T-helper 1 cell (primary cell): Measurements from ENCODE around the gene BLOC1S3.

Experiments
- DNase-seq, 5 donors: peaks; one replicate each; pipeline ENCODE4 v3.0.0-alpha.2; 2012 to 2020

BLOC1S3 gene

DNA sequence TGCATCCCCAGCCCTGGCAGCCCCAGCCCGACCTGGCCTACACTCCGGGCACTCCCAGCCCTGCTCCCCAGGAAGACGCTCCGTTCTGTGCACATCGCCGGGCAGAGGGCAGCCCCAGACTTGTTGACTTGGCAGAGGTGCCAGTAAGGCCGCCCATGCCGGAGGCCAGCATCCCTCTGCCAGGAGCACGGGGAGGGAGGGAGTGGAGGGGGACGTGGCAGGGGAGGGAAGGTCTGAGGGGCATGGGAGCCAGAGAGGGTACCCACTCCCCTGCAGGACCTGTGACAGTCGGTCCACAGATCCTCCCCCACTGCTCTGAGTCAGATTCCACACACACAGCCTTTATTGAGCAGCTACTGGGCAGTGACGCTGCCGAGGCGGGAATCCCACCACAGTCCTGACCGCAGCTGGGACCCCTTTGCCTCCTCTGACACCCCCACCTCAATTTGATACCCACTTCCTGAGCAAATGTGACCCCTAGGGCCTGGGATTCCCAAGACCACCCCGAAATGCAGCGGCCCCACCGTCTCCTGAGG, 15.9 kb upstream of the BLOC1S3 start:
- DNase-seq: no peak

DNA sequence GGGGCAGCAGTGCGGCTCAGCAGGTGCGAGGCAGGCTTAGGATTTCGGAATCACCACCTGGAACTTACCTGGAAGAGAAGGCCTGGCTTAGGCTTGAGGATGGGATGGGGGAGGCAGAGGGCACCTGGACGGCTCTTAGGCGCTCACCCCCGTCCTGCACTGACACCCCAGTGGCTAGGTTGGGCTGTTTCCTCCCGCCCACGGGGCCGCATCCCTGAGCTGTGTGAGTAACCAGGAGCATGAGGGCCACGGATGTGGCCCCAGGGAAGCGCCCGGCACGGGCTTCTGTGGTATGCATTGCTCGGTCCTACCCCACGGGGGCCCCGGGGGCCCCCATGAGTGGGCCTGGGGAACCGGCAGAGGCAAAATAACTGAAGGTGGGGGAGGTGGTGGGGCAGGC, 15.4 kb upstream of the BLOC1S3 start:
- DNase-seq: no peak

DNA sequence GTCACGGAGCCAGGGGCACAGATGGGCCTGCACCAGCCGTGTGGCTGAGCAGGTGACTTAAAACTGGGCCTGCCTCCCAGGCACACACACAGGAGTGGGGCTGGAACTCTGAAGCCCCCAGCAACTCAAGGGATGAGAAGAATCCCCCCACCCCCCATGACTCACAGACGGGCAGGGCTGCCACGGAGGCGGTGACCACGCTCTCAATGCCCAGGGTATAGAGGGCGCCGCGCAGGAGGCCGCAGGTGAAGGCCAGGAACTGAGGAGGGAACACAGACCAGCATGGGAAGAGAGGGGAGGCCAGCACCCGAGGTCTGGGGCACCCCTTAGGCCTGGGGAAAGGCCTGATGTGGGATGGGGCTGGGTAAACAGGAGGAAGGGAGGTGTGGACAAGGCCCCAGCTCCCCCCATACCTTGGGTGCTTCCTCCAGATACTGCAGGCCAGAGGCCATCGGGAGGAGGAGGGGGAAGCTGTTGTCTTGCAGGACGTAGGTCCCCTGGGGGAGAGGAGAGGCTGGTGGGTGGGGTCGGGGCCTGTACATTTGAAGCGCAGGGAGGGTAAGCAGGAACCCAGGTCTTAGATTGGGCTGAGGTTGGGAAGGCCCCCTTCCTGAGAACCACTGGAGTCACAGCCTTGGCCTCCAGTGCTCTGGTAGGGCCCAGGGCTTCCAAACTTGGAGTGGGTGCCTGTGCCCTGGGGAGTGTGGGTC, 14.7 kb upstream of the BLOC1S3 start:
- DNase-seq: no peak

DNA sequence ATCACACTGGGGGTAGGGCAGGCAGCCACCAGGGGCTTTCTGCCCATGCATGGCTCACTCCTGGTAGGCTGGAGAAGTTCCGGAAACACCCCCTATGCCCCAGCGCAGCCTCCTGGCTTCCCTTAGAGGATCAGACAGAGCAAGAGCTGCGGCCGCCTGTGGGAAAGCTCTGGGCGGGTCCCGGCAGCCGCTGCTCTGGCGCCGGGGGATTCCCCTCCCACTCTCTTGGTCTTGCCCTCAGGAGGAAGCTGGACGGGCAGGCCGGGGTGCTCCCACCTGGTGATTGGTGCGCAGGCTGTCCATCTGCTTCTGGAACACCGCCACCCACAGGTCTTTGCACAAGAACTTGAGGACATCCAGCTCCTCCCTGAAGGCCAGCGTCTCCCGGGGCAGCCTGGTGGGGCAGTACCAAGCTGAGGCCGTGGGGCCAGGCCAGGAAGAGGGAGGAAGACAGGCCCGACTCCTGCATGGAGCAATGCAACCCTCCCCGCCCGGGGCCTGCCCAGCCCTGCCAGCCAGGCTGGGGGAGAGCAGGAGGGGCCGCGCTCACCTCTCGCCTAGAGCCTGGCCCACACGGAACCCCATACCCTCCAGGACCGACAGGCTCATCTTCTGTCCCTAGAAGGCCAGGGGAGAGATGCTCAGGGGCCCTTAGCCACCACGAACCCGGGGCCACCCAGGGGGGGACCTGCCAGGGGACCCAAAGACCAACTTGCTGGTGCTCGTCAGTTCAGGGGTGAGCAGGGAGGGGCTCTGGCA, 13.8 kb upstream of the BLOC1S3 start:
- peak; percentile 30 to 53 (median 42) for DNase-seq

DNA sequence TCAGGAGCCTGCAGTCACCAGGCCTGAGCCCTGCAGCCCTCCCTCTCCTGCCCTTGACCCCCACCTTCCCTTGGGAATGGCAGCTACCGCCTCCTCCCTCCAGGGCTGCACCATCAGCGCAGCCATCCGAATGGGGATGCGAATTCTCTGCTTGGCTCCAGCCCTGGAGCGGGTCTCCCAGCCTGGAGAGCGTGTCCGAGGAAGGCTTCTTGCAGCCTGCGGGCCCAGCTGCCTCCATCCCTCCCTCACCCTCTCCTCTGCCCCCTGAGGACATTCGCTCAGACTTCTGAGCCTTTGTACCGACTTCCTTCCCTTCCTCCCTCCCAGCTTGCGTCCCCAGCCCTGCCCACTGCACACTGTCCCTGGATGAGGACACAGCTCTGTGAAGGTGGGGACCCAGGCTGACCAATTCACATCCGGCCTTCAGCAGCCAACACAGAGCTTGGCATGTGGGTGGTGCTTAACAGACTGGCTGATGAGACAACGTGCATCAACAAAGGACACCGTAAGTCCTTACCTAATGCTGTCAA, 11.8 kb upstream of the BLOC1S3 start:
- DNase-seq: no peak

DNA sequence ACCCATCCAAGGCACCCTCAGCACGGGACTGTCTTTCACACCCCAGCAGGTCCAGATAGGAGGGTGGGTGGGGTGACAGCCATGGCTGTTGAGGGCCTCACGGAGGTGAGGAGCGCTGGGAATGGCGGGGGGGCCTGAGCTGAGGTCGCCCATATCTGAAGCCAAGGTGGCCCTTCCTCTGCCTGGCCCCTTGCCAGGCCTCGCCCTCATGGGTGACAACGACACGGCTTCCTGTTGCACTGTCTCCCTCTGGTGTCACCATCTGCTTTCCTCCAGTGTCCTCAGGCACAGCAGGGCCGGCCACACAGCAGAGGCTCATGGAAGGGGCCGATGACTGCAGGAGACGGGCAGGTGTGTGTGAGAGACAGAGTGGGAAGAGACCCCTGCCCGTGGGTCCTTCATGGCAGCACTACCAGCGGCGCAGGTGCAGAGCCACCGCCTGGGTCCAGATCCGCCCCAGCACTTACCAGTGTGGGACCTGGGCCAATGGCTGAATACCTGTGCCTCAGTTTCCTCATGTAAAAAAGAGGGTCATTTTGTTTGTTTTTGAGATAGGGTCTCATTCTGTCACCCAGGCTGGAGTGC, 9.7 kb upstream of the BLOC1S3 start:
- no peak for DNase-seq

DNA sequence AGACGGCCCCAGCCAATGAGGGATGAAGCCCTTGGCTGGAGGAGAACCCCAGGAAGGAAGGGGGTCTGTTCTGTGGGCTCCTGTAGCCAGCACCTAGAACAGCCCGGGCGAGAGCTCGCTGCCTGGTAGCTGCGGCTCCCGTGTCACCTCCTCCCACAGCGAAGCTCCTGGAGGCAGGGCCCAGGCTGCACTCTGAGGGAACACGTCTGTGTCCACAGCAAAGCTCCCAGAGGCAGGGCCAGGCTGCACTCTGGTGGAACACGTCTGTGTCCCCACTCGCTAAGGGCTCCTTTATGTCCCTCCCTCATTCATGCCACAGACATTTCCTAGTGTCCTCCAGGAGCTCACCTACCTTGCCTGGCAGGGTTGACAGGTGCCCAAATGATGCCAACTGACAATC, 9.0 kb upstream of the BLOC1S3 start:
- no peak for DNase-seq

DNA sequence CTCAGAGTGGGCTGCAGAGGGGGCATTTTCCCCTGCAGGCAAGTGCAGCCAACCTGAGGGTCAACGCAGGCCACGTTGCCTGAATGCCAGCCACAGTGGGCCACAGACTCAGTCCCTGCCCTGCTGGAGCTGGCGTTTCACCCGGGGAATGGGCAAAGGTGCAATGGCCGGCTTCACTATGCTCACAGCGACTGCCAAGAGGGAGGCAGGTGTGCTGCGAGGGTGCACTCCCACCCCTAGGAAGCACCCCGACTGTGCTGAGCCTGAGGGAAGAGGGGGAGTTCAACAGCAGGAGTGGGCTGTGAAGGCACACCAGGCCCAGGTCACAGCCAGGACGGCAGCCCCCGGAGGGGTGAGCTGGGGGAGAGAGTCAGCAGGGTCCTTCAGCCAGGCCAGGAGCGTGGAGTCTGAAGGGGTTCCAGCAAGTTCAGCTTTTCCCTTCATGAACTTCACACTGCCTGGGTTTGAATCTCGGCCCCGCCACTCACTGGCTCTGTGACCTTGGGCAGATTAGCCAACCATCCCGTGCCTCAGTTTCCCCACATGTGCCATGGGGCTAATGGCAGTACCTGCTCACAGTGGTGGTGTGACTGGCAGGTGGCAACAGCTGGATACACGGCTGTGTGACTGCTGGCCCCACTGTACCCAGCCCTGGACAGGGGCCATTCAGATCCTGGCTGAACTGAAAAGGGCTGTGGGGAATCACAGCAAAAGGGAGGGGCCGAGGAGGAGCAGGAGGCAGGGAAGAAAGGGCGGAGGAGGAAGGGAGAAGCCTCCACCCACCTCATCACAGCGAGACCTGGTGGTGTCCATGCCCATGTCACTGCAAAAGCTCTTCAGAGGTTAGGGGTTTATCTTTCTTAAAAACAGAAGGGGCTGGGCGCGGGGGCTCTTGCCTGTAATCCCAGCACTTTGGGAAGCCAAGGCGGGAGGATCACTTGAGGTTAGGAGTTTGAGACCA, 8.2 kb upstream of the BLOC1S3 start:
- no peak for DNase-seq

DNA sequence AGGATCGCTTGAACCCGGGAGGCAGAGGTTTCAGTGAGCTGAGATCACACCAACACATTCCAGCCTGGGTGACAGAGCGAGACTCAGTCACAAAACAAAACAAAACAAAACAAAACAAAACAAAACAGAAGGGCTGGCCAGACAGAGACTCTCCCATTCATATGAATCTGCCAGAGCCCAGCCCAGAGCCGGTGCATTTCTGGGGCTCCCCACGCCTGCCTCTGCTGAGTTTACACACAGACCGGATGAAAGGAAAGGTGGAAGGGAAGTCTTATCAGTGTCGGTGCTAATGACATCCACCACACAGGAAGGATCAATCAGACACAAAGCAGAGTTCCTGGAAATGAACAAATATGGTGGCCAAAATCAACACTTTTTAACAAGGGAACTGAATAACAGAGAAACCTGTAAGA, 7.4 kb upstream of the BLOC1S3 start:
- DNase-seq: peak in 4 of 5 donors; percentile 38 to 83 (median 42)

DNA sequence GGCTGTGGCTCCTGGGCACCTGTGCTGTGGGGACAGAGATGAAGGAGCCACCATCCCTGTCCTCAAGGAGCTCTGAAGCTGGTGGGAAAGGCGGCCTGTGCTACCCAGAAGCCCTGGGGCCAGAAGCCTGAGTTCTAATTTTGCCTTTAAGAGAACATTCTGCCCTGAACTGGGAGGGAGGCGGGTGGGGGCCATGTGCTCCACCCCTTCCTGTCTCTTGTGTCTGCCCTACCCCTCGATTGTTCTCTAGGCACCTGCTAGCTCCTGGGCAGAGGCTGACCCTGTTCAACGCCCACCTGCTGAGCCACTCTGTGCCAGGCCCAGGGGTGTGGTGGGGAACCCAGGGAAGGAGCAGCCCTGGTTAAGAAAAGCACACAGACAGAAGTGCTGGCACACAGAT, 6.4 kb upstream of the BLOC1S3 start:
- peak in 3 of 5 donors; percentile 17 to 54 (median 28) for DNase-seq

DNA sequence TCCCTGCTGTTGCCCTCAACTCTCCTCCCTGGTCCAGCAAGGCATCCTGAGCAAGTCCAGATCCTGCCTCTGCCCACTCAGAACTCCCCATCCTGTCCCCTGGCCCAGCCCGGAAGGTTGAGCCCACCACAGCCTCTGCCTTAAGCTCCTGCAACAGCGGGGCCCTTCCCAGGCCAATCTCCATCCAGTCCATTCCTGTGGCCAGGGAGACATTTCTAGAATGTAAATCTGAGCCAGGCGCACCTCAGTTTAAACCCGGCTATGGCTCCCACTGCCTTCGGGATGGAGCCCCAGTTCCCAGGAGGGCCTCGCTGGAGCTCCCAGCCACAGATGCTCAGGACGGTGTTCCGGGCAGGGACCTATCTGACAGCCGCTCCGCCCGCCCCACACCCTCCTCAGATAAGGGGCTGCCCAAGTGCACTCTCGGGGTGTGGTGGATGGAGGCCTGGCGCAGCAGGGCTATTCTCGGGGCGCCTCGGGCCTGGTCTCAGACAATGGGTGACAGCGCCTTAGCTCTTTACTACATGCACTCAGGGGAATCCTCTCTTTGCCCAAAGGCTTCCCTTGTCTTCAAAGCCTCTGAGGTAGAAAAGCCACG, 5.9 kb upstream of the BLOC1S3 start:
- DNase-seq: no peak

DNA sequence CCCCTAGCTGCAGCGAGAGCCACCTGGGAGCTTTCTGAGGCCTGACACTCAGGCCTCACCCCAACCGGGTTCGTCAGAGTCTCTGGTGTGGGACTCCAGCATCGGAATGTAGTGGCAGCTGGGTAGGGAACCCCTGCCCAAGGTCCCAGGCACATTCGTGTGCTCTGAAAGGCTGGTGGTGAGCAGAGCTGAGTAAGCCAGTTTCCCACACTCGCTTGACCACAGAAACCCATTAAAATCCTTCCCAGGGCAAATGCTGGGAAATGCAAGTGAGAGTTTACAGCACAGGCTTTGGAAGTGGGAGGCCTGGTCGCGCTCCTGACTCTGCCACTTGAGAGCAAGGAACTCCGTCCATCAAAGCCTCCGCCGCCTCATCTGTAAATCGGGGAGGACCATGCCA, 4.8 kb upstream of the BLOC1S3 start:
- DNase-seq: no peak

DNA sequence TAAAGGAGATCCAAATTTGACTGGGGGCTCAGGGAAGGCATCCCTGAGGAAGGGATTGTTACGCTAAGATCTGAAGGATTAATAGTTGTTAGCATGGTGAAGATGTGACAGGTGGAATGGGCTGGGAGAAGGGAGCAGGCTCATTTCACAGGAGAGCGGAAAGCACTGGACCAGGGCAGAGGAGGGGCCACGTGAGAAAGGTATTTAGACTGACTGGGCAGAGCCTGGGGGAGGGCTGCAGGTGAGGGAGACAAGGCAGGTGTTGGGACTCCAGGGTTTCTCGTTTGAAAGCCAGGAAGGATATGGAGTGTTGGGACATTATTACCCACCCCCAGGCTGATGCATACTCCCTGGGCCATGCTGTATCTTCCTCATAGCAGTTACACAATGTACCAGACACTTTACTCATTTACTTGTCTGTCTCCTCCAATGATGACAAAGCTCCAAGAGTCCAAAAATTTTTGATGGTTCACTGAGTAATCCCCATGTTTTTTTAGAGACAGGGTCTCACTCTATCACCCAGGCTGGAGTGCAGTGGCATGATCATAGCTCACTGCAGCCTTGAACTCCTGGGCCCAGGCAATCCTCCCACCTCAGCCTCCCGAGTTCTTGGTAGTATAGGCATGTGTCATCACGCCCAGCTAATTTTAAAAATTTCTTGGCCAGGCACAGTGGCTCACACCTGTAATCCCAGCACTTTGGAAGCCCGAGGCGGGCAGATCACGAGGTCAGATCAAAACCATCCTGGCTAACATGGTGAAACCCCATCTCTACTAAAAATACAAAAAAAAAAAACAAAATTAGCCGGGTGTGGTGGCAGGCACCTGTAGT, 2.9 kb upstream of the BLOC1S3 start:
- DNase-seq: no peak

DNA sequence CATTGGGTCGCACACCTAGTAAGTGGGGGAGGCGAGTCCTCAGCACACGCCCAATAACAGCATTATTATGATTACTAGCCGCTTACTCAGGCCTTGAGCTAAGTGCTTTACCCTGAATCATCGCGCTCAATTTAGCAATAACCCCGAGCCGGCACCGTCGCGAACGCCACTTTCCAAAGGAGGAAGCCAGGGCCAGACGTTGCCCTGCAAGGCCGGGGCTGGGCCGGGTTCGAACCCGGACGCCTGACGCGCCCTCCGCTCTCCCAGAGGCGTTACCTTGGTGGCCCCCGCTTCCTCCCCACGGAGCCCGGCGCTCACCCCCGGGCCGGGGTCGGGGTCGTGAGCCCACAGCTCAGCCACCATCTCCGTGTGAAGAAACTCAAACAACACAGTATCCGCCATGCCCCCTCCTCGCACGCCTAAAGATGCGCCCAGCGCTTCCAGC, 745 bp upstream of the BLOC1S3 start, which contains the start of gene TRAPPC6A:
Gene TRAPPC6A (minus strand): TSS at position 421 of the 445 bp plus-strand sequence. CDS start 19 bp downstream, at position 402.
- DNase-seq: no peak

DNA sequence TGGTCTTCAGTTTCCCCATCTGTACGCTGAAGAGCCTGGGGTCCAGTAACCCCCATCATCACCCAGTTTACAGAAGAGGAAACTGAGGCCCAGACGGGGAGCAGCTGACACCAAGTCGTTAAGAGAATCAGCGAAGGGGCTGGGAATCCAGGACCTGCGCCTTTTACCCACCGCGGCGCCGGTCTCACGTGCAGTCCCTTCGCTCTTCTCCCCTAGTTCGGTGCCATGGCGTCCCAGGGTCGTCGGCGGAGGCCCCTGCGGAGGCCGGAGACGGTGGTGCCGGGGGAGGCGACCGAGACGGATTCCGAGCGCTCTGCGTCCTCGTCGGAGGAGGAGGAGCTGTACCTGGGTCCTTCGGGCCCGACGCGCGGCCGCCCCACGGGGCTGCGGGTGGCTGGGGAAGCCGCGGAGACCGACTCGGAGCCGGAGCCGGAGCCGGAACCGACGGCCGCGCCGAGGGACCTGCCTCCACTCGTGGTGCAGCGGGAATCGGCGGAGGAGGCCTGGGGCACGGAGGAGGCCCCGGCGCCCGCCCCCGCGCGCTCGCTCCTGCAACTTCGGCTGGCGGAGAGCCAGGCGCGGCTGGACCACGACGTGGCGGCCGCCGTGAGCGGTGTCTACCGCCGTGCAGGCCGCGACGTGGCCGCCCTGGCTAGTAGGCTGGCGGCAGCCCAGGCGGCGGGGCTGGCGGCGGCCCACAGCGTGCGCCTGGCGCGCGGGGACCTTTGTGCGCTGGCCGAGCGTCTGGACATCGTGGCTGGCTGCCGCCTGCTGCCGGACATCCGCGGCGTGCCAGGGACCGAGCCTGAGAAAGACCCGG, 698 bp downstream of the BLOC1S3 start:
- peak in 3 of 5 donors; percentile 25 to 43 (median 35) for DNase-seq

DNA sequence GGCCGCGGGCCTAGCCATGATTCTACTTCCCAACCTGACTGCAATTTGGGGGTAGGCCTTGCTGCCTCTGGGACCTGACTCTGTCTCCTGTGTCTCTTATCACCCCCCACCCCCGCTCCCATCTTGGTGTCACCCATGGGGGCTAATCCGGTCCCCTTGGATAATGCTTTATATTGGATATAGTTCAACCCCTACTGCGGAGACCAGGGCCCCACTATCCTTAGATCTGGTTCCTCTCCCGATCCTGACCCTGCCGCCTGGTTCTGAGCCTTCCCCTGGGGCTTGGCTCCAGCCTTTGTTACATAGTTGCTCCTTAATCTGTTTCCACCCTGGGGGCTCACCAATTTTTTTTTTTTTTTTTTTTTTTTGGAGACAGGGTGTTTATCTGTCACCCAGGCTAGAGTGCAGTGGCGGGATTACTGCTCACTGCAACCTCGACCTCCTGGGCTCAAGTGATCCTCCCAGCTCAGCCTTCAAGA, 1.3 kb downstream of the BLOC1S3 start:
- no peak for DNase-seq

DNA sequence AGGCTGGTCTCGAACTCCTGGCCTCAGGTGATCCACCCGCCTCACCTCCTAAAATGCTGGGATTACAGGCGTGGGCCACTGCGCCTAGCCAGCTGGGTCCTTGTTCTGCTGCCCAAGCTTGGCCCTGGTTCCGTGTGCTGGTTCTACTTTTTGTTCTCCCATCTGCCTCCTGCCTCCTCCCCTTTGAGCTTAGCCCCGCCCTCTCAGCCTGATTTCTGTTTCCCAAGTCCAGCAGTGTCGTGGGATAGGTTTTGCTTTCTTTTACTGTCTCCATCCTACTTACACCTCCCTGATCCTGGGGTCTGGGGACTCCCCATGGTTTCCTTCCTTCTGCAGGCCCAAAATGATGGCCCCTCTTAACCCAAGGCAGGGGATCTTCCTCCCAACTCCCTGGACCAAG, 2.4 kb downstream of the BLOC1S3 start:
- DNase-seq: no peak

DNA sequence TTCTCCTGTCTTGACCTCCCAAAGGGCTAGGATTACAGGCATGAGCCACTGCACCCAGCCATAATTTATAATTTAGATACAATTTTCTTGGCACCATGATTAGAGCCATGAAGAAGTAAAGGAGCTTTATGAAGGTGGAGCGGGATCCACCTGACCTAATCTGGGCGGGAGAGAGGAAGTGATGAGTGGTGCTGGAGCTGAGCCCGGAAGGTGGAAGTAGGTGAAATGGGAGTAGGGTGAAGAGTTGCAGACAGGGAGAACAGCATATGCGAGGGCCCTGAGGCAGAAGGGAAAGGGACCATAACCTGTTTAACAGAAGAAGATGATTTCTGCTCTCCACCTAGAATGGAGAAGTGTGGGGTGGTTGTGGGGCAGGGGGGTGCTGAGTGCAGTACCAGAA, 4.2 kb downstream of the BLOC1S3 start:
- DNase-seq: no peak

DNA sequence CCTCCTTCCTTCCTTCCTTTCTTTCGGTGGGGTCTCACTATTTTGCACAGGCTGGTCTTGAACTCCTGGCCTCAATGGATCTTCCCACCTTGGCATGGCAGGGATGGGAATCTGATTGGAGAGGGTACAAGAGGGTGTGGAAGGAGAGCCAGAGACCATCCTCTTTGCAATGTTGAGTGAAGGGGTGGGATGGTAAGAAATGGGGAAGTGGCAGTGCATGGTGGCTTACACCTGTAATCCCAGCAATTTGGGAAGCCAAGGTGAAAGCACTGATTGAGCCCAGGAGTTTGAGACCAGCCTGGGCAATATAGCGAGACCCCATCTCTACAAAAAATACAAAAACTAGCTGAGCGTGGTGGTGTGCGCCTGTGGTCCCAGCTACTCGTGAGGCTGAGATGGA, 5.5 kb downstream of the BLOC1S3 start:
- DNase-seq: no peak
